NCI-H345 (cell line): ENCODE measurements around the gene BPHL.
"Not testable (repeated sequence)": the region's sequence is repeated elsewhere in the genome, so short reads cannot be mapped to it uniquely, and the experiment has no call there.

Experiments used
- DNase-seq: peaks from one replicate; lab custom pipeline; 2025; lab: John Stamatoyannopoulos, UW

Gene BPHL

DNA sequence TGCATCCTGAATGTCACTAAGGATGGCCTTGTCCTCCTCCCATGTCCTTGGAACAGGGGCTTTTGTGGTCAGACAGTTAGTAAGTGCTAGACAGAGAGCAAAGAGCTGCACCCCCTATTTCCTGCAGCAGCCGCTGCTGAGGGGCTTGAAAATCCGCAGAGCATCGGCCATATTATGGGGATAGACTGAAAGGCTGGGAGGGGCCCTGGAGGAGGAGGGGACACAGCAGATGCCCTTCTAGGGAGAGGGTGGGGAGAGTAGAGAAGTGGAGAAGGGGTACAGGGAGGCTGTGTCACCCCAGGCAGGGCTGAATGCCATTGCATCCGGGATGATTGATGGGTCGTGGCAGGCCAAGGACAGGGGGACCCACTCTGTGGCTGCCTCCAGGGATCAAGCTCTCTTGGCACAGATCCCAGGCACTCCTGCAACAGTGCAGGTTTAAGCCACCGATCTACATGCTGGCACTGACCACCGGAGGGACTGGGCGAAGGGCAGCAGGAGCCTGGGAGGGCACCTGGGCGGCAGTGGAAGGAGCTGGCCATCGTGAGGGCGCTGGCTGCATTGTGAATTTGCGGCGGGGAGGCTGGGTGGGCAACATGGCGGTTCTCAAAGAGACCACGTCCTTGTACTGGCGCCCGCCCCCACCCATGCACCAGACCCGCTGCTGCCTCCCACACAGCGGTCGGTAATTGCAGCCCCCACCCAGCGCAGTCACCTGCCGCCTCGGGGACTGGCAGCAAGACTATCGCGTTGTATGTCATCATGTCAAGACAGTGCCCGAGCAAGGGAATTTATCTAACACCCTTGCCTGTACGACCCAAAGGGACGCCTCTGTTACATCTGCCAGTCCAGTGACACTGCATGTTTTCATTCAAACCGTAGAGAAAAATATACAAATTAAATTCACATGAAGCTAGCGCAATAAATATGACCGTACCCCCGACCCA, 37.9 kb downstream of the BPHL start:
- peak; percentile 3 for DNase-seq

DNA sequence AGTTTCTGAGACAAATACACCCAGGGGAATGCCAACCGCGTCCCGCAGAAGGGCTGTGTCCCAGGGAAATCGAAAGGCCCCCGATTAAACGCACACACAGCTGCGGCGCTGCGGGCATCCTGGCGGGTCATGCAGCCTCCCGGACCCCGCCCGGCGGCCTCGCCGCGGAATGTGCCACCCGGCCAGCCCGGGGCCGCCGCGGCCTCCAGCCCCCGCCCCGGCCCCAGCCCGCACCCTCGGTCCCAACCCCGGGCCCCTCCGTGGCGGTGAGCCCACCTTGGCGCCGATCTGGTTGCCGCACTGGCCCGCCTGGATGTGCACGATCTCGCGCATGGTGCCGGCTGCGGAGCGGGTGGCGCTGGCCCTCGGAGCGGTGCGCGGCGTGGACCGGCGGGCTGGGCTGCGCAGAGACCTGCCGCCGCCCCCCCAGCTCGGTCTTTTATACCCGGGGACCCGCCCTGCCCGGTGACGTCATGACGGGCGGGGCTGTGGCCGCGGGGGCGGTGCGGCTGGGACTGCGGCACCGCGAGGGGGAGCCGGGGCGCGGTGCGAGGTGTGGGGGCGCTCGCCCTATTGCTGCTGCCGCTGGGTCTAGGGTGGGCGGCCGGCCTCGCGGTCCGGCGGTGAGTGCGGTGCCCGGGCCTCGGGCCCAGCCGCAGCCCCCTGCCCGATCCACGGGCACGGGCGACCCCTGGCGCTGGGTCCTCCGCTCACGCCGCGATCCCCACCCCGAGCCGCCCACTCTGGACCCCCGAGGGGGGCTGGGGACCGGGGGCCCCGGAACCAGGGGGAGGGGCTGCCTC, 38.8 kb downstream of the BPHL start, which contains the start of gene TUBB2A:
Gene TUBB2A (minus strand): TSS at position 414 of the 803 bp plus-strand sequence. CDS start 81 bp downstream, at position 333.
- peak; percentile 32 for DNase-seq

DNA sequence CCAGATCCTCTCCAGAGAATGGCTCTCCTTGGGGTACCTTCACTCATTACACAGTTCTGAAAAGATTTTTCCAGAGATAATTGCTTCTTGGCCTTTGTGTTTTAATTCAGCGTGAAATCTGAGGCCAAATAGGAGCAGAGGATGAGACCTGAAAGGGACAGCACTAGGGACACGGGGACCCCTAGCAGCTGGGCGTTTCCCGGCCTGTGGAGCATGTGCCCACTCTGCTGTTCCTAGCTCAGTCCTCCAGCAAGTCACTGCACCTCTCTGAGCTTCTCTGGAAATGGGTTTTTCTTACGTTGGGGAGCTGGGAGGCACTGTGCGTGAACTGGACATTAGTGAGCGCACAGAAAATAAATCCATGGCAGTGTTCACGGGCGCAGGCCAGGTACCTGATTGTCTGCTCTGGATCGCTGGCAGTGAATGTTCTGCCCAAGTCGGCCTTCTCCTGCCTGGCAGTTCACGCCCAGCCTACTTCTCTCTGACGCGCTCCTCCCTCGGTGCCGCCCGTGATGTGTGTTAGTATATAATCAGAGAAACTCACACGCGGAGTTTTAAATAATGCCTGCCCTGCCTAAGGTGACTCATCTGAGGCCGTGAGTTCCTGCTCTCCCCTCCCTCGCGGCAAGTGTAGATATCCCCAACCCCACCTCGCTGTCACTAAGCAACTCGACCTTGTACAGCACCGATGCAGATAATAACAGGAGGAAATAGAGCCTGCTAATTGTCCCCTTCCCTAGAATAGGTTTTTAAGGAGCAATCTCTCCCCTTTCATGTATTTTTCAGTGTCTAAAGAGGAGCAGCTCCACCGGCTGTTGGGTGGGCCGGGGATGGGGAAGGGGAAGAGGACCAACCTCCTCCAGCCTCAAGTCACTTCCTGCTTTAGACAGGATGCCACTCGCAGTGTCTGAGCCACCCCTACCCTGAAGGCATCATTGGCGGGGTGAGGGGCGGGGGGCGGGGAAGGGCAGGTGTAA, 41.6 kb downstream of the BPHL start:
- peak; percentile 37 for DNase-seq

DNA sequence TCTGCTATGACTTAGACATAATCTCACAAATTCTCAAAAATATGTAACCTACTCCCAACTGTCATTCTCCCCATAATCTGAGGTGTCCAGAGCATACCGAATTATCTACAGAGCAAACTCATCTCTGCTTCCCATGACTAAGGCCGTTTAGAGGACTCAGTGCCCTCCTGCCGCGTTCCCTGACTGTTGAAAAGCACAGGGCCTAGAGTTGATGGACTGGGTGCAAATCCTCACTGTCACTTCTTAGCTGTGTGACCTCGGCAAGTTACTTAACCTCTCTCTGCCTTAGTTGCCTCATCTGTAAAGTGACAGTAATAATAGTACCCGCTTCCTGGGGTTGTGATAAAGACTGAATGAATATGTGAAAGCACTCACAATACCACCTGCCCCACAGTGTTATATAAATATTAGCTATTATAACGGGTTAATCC, 43.6 kb downstream of the BPHL start:
- DNase-seq = no peak

DNA sequence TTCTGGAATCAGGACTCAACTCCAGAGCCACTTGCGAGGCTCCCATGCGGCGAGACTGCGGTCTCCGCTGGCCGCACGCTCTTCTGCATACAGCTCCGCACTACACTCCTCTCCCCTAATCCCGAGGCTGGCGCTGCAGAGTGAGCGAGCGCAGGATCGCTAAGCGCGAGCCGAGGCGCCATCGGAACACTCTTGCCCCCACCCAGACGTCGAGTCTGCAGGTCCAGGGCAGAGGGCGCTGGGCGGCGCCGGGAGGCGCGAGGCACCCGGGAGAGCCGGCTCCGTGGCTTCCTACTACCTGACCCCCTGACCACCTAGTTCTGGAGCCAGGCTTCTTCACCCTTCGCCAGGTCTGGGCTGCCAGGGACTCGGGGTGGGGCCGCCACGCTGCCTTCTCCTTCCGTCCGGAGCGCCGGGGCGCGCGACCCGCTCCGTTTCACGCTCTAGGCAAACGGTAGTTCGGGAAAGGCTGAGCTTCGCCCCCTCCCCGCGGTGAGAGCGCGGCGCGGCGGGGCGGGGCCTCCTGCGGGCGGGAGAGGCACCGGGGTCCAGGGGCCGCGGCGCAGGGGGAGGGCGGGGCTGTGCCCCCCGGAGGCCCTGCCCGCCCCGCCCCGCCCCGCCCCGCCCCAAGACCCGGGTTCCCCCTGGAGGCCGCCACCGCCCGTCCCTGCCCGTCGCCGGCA, 44.2 kb downstream of the BPHL start:
- peak; percentile 54 for DNase-seq

DNA sequence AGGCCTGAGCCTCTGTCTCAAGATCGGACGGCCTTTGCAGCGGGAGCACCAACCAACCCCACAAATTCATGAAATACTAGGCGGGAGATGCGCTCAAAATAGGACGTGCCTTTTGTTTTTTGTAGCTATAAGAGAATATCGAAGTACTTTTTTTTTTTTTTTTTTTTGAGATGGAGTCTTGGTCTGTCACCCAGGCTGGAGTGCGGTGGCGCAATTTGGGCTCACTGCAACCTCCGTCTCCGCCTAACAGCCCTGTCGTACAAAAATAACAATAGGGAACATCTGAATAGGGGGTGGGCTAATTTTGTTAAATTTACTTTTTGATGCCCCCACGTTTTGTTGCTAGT, 44.7 kb downstream of the BPHL start:
- no peak for DNase-seq

DNA sequence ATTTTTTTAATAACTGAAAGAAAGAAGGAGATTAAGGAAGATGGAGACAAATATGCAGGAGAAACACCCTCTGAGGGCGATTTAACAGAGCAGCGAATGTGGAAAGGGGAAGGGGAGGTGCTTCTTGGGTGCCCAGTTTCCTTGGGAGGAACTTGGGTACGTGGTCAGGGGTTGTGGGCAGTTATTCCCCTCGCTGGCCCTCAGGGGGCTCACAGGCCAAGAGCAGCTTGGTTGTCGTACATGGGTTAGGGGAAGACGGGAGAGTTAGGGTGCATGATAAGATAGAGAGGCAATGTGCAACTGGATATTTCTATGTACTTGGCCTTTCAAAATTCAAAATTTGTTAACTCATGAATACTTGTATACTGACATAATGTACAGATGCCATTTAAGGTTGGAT, 45.9 kb downstream of the BPHL start:
- no peak for DNase-seq

DNA sequence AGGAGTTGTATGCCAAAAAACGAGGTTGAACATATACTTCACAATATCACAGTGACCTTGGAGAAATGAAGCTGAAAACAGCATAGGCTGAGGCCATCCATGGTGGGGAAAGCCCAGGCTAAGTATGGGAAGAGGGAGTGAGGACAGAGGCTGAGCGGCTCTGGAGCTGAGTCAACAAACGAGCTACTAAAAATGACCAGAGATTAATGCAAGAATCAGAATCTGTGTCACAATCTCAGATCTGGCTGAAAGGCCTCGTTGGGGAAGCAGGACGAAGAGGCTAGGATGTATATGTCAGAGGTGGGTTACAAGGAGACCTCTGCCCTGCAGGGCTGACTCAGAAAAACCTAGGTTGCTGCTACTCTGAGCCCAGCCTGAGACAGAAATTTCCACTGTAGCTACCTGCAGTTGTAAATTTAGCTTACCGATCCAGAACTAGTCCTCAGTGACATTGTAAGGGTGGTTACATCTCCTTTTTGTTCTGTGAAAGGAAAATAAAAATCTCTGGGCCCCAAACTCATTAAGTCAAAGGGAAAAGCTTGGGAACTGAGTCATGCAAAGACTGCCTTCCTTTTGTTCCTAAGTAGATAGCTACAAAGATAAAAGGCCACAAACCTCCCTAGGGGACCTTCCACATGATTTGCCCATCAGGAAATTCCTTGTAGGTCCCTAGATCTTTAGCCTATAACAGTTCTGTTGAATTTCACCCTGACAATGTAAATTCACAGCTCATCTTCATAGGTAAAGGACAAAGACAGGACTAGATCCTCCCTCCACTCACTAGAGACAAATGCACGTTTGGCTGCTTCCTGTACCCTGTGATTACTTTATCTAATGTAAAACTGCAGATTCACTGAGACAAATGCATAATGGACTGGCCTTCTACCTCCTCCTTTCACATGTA, 47.4 kb downstream of the BPHL start:
- DNase-seq = no peak

DNA sequence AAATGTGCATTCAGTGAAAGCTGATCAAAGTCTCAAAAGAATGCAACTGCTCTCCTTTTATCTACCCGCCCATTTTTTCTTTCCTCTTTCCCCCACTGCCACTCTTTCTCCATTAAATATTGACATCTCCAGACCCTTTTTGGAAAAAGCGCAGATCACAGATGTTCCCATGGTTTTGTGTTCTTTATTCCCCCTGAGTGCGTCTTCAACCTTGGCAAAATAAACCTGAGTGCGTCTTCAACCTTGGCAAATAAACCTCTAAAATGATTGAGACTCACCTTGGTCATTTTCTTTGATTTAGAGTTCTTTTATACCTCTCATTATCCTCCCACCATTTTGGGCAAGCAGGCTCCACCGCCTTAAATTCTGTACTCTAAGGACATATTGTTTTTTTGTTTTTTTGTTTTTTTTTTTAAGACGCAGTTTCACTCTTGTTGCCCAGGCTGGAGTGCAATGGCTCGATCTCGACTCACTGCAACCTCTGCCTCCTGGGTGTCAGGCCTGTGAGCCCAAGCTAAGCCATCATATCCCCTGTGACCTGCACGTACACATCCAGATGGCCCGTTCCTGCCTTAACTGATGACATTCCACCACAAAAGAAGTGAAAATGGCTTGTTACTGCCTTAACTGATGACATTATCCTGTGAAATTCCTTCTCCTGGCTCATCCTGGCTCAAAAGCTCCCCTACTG, 48.2 kb downstream of the BPHL start:
- not testable (repeated sequence) for DNase-seq

DNA sequence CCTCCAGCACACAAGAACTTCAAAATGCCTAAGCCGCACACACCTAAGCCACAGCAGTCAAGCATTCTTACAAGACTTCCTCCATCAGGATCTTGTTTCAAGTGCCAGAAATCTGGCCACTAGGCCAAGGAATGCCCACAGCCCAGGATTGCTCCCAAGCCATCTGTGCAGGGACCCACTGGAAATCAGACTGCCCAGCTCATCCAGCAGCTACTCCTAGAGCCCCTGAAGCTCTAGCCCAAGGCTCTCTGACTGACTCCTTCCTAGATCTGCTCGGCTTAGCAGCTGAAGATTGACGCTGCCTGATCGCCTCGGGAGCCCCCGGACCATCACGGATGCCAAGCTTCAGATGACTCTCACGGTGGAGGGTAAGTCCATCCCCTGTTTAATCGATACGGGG, 49.5 kb downstream of the BPHL start:
- not testable (repeated sequence) for DNase-seq

DNA sequence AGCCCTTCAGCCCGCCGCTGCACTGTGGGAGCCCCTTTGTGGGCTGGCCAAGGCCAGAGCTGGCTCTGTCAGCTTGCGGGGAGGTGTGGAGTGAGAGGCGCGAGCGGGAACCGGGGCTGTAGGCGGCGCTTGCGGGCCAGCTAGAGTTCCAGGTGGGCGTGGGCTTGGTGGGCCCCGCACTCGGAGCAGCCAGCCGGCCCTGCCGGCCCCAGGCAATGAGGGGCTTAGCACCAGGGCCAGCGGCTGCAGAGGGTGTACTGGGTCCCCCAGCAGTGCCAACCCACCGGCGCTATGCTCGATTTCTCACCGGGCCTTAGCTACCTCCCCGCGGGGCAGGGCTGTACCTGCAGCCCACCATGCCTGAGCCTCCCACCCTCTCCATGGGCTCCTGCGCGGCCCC, 52.2 kb downstream of the BPHL start:
- DNase-seq = not testable (repeated sequence)

DNA sequence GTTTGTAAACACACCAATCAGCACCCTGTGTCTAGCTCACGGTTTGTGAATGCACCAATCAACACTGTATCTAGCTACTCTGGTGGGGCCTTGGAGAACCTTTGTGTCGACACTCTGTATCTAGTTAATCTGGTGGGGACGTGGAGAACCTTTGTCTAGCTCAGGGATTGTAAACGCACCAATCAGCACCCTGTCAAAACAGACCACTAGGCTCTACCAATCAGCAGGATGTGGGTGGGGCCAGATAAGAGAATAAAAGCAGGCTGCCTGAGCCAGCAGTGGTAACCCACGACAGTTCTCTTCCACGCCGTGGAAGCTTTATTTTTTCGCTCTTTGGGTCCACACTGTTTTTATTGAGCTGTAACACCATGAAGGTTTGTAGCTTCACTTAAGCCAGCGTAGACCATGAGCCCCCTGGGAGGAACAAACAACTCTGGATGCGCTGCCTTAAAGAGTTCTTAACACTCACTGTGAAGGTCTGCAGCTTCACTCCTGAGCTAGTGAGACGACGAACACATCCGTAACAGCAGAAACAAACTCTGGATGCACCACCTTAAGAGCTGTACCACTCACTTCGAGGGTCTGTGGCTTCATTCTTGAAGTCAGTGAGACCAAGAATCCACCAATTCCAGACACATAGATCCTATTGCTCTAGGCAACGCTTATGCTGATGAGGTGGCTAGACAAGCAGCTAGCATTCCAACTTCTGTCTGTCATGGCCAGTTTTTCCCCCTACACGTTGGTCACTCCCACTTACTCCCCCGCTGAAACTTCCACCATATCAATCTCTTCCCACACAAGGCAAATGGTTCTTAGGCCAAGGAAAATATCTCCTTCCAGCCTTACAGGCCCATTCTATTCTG, 53.0 kb downstream of the BPHL start:
- DNase-seq = not testable (repeated sequence)

DNA sequence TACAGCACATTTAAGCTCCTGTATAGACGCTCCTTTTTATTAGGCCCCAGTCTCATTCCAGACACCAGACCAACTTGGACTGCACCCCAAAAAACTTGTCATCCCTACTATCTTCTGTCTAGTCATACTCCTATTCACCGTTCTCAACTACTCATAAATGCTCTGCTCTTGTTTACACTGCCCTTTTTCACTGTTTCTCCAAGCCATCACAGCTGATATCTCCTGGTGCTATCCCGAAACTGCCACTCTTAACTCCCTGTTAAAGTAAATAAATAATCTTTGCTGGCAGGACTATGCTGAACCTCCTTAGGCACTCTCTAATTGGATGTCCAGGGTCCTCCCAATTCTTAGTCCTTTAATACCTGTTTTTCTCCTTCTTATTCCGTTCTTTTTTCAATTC, 54.3 kb downstream of the BPHL start:
- not testable (repeated sequence) for DNase-seq

DNA sequence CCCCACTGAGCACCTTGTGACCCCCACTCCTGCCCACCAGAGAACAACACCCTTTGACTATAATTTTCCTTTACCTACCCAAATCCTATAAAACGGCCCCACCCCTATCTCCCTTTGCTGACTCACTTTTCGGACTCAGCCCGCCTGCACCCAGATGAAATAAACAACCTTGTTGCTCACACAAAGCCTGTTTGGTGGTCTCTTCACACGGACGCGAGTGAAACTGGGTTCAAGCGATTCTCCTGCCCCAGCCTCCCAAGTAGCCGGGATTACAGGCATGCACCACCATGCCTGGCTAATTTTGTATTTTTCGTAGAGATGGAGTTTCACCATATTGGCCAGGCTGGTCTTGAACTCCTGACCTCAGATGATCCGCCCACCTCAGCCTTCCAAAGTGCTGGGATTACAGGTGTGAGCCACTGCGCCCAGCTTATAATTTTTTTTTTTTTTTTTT, 55.2 kb downstream of the BPHL start:
- DNase-seq = not testable (repeated sequence)

DNA sequence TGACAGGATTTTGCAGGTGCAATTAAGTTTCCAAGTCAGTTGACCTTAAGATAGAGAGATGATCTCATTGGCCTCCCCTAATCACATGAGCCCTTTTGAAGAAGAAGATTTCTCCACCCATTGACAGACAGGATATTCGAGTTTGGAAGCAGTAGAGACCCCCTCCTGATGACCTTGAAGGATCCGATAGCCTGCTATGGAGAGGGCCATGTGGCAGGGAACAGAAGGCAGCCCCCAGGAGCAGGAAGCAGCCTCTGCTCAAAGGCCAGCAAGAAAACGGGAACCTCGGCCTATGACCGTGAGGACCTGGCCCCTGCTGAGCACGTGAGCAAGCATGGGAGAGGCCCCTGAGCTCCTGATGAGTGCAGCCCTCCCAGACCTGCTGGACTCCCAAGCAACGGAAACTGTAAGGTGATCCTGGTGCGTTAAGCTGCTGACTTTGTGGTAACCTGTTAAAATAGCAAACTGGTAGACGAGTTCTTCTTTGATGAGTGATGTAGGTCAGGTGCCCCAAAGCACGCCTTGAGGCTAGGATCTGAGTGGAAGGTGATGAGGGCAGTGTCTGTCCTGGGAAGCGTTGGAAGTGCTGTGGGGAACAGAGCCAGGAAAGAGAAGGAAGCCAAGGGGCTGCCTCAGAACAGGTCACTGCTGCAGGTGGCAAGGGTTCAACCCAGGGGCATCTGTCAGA, 57.3 kb downstream of the BPHL start:
- DNase-seq = no peak

DNA sequence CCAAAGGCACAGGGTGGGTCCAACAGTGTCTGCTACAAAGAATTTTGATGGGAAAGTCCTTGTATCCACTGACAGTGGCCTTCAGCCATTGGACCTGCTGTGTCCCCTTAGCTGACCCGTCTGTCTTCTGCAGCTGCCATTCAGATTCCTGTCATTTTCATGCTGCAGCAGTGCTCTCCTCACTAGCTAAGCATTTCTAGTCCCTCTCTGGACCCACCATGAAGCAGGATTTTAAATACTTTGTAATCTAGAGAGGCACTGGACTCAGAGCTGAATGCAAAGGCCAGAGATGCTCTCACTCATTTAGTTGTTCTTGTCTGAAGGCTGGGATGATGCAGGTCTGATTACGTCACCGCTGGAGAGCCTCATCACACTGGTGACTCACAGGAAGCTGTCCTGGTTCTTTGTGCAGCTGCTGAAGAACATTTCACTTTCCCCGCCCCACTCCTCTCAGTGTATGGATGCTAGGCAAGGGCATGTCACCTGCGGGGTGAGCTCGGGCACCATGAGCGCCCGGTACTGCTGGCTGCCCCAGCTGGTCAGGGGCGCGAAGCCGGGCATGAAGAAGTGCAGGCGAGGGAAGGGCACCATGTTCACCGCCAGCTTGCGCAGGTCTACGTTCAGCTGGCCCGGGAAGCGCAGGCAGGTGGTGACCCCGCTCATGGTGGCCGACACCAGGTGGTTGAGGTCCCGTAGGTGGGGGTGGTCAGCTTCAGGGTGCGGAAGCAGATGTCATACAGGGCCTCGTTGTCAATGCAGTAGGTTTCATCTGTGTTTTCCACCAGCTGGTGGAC, 58.2 kb downstream of the BPHL start:
- no peak for DNase-seq

DNA sequence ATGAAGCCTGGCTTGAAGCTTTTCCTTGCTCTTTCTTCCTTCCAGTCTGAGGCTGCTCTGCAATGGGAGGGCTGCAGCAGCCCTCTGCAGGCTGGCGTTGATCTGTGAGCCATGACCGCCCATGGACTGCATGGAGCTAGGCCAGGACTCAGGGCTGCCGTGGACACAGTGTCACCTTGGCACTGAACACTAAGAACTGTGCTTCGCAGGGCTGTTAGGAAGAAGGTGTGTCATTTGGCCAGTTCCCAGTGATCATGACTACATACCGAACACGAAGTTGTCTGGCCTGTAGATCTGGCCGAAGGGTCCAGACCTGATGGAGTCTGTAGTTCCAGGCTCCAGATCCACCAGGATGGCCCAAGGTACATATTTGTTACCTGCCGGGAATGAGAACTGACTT, 60.2 kb downstream of the BPHL start:
- not testable (repeated sequence) for DNase-seq
